Duodenal mucosa (tissue), 2 donors: ENCODE measurements around the gene PBX4.

ENCODE experiments used
- H3K27ac ChIP-seq: one replicate; pipeline ENCODE4 v1.7.0; 2013; ENCODE audit warnings: low read depth, low read length
- H3K27me3 ChIP-seq, 2 donors: one replicate each; pipeline ENCODE4 v1.7.0; 2013; ENCODE audit warnings: low read length in 2 of 2, control low read depth in 1 of 2; ENCODE audit not compliant: insufficient read depth in 2 of 2, control insufficient read depth in 1 of 2
- H3K36me3 ChIP-seq, 2 donors: one replicate each; pipeline ENCODE4 v1.7.0; 2013; ENCODE audit warnings: low read length in 2 of 2, control low read depth in 1 of 2; ENCODE audit not compliant: insufficient read depth in 2 of 2, control insufficient read depth in 1 of 2
- H3K4me1 ChIP-seq, 2 donors: one replicate each; pipeline ENCODE4 v1.7.0; 2013; ENCODE audit warnings: low read length in 2 of 2, control low read depth in 1 of 2; ENCODE audit not compliant: insufficient read depth in 2 of 2, control insufficient read depth in 1 of 2
- H3K4me3 ChIP-seq, 2 donors: one replicate each; pipeline ENCODE4 v1.7.0; 2013; ENCODE audit warnings: low read length in 2 of 2, low read depth in 1 of 2
- H3K9ac ChIP-seq, 2 donors: one replicate each; pipeline ENCODE4 v1.7.0; 2013; ENCODE audit warnings: low read length in 2 of 2, low read depth in 1 of 2
- H3K9me3 ChIP-seq, 2 donors: one replicate each; pipeline ENCODE4 v1.7.0; 2013; ENCODE audit warnings: low read length in 2 of 2, control low read depth in 1 of 2; ENCODE audit not compliant: control insufficient read depth in 1 of 2

Gene PBX4

GRCh38 chr19:19558636-19559035 lies 59.9 kb downstream of the PBX4 start:
- no peaks in the 10 kb centered on the region for H3K4me1 ChIP-seq
- H3K36me3 ChIP-seq = no peaks in the 10 kb centered on the region
- no peak overlapping the region for H3K27ac ChIP-seq
- no peak overlapping the region for H3K4me3 ChIP-seq
- no peaks in the 10 kb centered on the region for H3K9me3 ChIP-seq
- H3K9ac ChIP-seq = no peak overlapping the region
- H3K27me3 ChIP-seq = no peaks in the 10 kb centered on the region

DNA sequence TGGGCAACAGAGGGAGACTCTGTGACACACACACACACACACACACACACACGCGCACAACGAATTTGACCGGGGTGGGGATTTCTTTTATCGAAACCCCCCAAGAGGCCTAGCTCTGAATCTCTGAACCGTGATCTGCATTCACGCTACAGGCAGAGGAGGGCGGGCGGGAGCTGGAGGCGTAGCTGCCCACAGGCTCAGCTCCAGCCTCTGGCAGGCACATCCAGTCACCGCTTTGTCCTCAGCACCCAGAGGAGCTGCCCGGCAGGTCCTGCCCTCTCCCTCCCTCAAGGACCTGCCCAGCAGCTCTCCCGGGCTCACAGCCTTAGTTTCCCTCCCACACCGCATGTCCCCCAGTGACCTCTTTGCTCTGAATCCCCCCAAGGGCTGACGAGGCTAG lies 60.4 kb downstream of the PBX4 start:
- no peak overlapping the region for H3K4me3 ChIP-seq
- no peak overlapping the region for H3K9ac ChIP-seq
- no peaks in the 10 kb centered on the region for H3K27me3 ChIP-seq
- no peaks in the 10 kb centered on the region for H3K4me1 ChIP-seq
- H3K9me3 ChIP-seq = no peaks in the 10 kb centered on the region
- no peak overlapping the region for H3K27ac ChIP-seq
- no peaks in the 10 kb centered on the region for H3K36me3 ChIP-seq

DNA sequence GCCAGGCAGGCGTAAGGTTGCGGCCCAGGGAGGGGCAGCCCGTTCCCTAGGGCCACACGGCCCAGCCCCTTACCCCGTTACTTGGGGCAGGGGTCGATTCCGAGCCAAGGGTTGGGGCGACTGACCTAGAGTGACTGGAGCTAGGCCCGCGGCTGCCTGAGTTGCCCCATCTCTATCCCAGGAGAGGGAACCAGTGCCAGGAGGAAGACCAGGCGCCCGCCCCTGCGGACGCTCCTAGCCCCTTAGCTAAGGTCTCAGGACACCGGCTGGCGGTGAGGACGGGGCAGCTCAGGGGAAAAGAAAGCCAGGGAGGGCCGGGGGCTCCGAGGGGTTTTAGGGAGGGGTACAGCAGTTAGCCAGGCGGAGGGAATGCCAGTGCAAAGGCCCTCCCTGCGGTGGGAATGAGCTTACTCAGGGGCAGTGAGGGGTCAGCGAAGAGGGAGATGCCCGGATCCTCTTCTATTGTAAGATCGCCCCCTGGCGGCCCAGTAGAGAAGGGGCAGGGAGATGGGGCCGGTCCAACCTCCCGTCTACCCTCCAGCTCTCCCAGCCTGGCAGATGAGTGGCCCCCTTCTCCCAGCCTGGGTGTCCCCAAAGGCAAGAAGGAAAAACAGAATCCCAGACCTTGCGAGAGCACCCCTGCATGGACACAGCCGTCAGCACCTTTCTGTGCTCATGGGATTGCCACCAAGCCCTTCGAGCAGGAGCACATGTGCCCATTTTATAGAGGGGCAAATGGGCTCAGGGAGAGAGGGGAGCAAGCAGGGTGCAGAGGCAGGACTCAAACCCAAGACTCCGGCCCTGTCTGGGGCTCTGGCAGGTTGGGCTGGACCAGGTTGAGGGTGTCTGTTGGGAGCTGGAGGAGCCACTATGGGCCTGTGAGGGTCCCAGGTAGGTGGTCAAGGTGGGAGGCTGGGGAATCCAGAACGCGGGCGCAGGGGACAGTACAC lies 64.1 kb downstream of the PBX4 start:
- Histone ChIP-seq H3K9me3 (no peaks in the 10 kb centered on the region), H3K9ac (no peak overlapping the region), H3K4me3 (no peak overlapping the region), H3K4me1 (no peaks in the 10 kb centered on the region), H3K27ac (no peak overlapping the region), H3K27me3 (peaks cover 0 to 4% of the 10 kb centered on the region in 2 donors), H3K36me3 (no peaks in the 10 kb centered on the region)

GRCh38 chr19:19553670-19554069 lies 64.8 kb downstream of the PBX4 start:
- Histone ChIP-seq H3K27me3 (peaks cover 0 to 4% of the 10 kb centered on the region in 2 donors), H3K36me3 (no peaks in the 10 kb centered on the region), H3K9ac (no peak overlapping the region), H3K9me3 (peaks cover 0 to 2% of the 10 kb centered on the region in 2 donors), H3K27ac (no peak overlapping the region), H3K4me3 (no peak overlapping the region), H3K4me1 (no peaks in the 10 kb centered on the region)

- Histone ChIP-seq H3K36me3 (no peaks in the 10 kb centered on the region), H3K9me3 (peaks cover 0 to 2% of the 10 kb centered on the region in 2 donors), H3K9ac (no peak overlapping the region), H3K27ac (no peak overlapping the region), H3K27me3 (peaks cover 0 to 6% of the 10 kb centered on the region in 2 donors), H3K4me3 (no peak overlapping the region), H3K4me1 (no peaks in the 10 kb centered on the region)
These were observed 65.7 kb downstream of the PBX4 start for GRCh38 chr19:19552798-19553197.

- Histone ChIP-seq H3K27me3 (peaks cover 0 to 13% of the 10 kb centered on the region in 2 donors), H3K9ac (no peak overlapping the region), H3K27ac (no peak overlapping the region), H3K36me3 (no peaks in the 10 kb centered on the region), H3K9me3 (peaks cover 0 to 2% of the 10 kb centered on the region in 2 donors), H3K4me1 (no peaks in the 10 kb centered on the region), H3K4me3 (no peak overlapping the region)
These were observed 66.7 kb downstream of the PBX4 start for GRCh38 chr19:19551853-19552192.

DNA sequence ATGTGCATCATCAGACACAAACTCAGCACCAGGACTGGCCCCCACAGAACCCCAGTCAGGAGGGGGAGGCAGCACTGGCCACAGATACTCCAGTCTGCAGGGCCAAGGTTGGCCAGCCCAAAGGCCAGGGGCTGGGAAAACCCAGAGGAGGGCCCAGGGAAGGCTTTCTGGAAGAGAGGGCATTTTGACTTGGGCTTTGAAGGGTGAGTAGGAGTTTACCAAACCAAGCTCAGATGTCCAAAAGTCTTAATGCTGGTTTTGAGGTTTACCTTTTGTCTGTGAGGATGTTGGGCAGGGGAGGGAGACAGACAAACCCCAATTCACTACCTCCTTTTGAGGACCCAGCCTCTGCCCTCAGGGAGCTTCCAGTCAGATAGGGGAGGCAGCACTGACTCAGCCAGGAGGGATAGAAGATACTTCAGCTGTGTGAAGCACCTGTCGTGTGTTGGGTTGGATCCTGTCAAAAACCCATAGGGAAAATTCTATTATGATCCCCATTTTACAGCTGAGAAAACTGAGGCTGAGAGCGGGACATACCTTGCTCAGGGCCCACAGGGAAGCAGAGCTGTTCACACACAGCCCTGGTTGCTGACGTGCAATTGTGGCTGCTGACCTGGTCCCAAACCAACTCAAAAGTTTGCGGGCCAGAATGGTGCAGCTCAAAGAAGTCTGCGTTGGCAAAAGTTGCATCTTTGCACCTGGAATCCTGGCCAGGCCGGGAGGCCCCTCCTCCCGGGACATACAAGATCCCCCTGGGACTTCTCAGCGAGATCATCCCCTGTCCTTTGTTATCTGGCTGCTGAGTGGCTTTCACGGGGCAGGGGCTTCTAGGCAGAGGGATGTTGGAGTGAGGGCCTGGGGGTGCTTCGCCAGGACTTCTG lies 67.3 kb downstream of the PBX4 start:
- no peaks in the 10 kb centered on the region for H3K36me3 ChIP-seq
- no peak overlapping the region for H3K9ac ChIP-seq
- no peak overlapping the region for H3K4me3 ChIP-seq
- peaks cover 0 to 2% of the 10 kb centered on the region in 2 donors for H3K9me3 ChIP-seq
- H3K27me3 ChIP-seq = peaks cover 4 to 13% of the 10 kb centered on the region in 2 donors
- no peak overlapping the region for H3K27ac ChIP-seq
- no peaks in the 10 kb centered on the region for H3K4me1 ChIP-seq

GRCh38 chr19:19550485-19550929 lies 68.0 kb downstream of the PBX4 start:
- Histone ChIP-seq H3K9me3 (peaks cover 0 to 2% of the 10 kb centered on the region in 2 donors), H3K4me3 (no peak overlapping the region), H3K27me3 (peaks cover 4 to 13% of the 10 kb centered on the region in 2 donors), H3K27ac (no peak overlapping the region), H3K4me1 (no peaks in the 10 kb centered on the region), H3K36me3 (no peaks in the 10 kb centered on the region), H3K9ac (no peak overlapping the region)

DNA sequence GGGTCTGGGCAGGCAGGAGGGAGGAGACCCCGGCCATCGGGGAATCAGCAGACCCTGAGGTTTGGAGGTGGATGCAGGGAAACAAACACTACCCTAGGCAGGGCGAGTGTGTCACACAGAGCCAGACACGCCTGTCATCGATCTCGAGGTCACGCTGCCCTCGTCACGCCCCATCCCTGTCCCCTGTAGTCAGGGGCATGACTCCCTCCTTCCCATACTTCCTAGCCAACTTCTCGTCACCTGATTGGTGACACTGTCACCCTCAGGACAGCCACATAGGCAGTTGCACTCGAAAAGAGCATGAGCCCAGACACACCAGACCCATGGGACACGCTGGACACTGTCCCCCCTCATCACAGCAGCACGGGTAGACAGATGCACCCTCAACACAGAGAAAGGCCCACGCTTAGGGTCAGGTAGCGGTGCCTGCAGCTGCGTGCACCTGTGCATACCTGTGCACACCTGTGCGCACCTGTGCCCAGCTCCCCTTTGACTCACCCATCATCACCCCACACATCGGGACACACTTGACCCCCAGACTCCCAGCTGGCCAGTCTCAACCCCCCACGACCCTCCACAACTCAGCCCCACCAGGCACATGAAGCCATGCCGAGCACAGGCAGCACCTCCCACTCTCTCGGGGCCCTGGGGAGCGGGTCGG lies 68.6 kb downstream of the PBX4 start:
- no peak overlapping the region for H3K27ac ChIP-seq
- no peaks in the 10 kb centered on the region for H3K4me1 ChIP-seq
- H3K9ac ChIP-seq = no peak overlapping the region
- H3K27me3 ChIP-seq = peaks cover 4 to 13% of the 10 kb centered on the region in 2 donors
- H3K4me3 ChIP-seq = no peak overlapping the region
- no peaks in the 10 kb centered on the region for H3K36me3 ChIP-seq
- peaks cover 0 to 2% of the 10 kb centered on the region in 2 donors for H3K9me3 ChIP-seq
